HL-60 (cell line): ENCODE results near the gene YPEL1.

ENCODE experiments used
- DNase-seq, 2 experiments: peaks; one replicate each; pipeline ENCODE4 v3.0.0-alpha.2; 2010 to 2020; ENCODE audit warnings: low read depth in 1 of 2, low spot score in 1 of 2
- H3K27ac ChIP-seq: fragments of 250-450 bp; sonication (Bioruptor Pico); replicated peaks from 2 replicates; pipeline ENCODE4 v1.5.1; 2020; ENCODE audit warnings: mild to moderate bottlenecking, moderate library complexity
- H3K27me3 ChIP-seq: fragments of 250-450 bp; sonication (Bioruptor Pico); 2 replicates; pipeline ENCODE4 v1.5.1; 2021; ENCODE audit warnings: mild to moderate bottlenecking, moderate library complexity; ENCODE audit not compliant: insufficient read depth, poor library complexity, severe bottlenecking
- H3K4me3 ChIP-seq: replicated peaks from 2 replicates; pipeline ENCODE4 v1.5.1; 2011; ENCODE audit warnings: mild to moderate bottlenecking, control low read depth, low read length; ENCODE audit not compliant: insufficient read depth
- CTCF ChIP-seq: IDR thresholded peaks from one replicate; pipeline ENCODE4 v1.5.1; 2011; ENCODE audit warnings: low read length, control low read depth, inconsistent platforms; ENCODE audit not compliant: insufficient read depth
- GABPA ChIP-seq: IDR thresholded peaks from 2 replicates; pipeline ENCODE4 v1.6.1; 2012; ENCODE audit warnings: low read depth
- POLR2AphosphoS5 ChIP-seq: IDR thresholded peaks from 2 replicates; pipeline ENCODE4 v1.6.1; 2012; ENCODE audit warnings: low read depth
- REST ChIP-seq: IDR thresholded peaks from 2 replicates; pipeline ENCODE4 v1.6.1; 2012; ENCODE audit warnings: low read depth; ENCODE audit not compliant: insufficient replicate concordance
- SPI1 ChIP-seq: IDR thresholded peaks from 2 replicates; pipeline ENCODE4 v1.6.1; 2012; ENCODE audit warnings: low read depth, mild to moderate bottlenecking, borderline replicate concordance

YPEL1 gene

GRCh38 chr22:21690401-21690801, 45.2 kb downstream of the YPEL1 start:
- H3K27me3 ChIP-seq: no peaks in the 10 kb centered on the region
- no peak for DNase-seq
- H3K27ac ChIP-seq: no peak overlapping the region
- H3K4me3 ChIP-seq: no peak overlapping the region
- no peak for TF ChIP-seq GABPA
- no peak for TF ChIP-seq REST
- TF ChIP-seq SPI1: no peak
- TF ChIP-seq POLR2AphosphoS5: no peak
- TF ChIP-seq CTCF: no peak

- no peak for DNase-seq
- Histone ChIP-seq H3K4me3 (no peak overlapping the region), H3K27ac (no peak overlapping the region), H3K27me3 (no peaks in the 10 kb centered on the region)
- TF ChIP-seq SPI1: no peak
- TF ChIP-seq REST: no peak
These were observed 46.8 kb downstream of the YPEL1 start for GRCh38 chr22:21688706-21689381.

- DNase-seq: no peak
- TF ChIP-seq REST: no peak
- no peak for TF ChIP-seq POLR2AphosphoS5
- no peak for TF ChIP-seq GABPA
- no peak for TF ChIP-seq SPI1
- no peak for TF ChIP-seq CTCF
- Histone ChIP-seq H3K27me3 (no peaks in the 10 kb centered on the region), H3K27ac (no peak overlapping the region), H3K4me3 (no peak overlapping the region)
These were observed 47.3 kb downstream of the YPEL1 start for GRCh38 chr22:21688341-21688705.
